Measurements from ENCODE around the gene TECTA.

Gene TECTA

GRCh38 chr11:121089566-121089965, 11.5 kb upstream of the TECTA start:
- H3K4me3 ChIP-seq (ENCODE audit: low read depth, low read length): no peak overlapping the region
- TF ChIP-seq, protein P1, sequence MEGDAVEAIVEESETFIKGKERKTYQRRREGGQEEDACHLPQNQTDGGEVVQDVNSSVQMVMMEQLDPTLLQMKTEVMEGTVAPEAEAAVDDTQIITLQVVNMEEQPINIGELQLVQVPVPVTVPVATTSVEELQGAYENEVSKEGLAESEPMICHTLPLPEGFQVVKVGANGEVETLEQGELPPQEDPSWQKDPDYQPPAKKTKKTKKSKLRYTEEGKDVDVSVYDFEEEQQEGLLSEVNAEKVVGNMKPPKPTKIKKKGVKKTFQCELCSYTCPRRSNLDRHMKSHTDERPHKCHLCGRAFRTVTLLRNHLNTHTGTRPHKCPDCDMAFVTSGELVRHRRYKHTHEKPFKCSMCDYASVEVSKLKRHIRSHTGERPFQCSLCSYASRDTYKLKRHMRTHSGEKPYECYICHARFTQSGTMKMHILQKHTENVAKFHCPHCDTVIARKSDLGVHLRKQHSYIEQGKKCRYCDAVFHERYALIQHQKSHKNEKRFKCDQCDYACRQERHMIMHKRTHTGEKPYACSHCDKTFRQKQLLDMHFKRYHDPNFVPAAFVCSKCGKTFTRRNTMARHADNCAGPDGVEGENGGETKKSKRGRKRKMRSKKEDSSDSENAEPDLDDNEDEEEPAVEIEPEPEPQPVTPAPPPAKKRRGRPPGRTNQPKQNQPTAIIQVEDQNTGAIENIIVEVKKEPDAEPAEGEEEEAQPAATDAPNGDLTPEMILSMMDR (IDR thresholded peaks at IDR 0.05; ENCODE audit: insufficient read depth, low read depth, low read length, missing control alignments): no peak
- no peak for DNase-seq (ENCODE audit: low read depth)

- TF ChIP-seq, protein P1 (IDR thresholded peaks at IDR 0.05; ENCODE audit: insufficient read depth, low read depth, low read length, missing control alignments): no peak
- no peak for DNase-seq (ENCODE audit: low read depth)
- no peak overlapping the region for H3K4me3 ChIP-seq (ENCODE audit: low read depth, low read length)
Measured at GRCh38 chr11:121090145-121090721, 10.8 kb upstream of the TECTA start.

GRCh38 chr11:121091492-121092152, 9.4 kb upstream of the TECTA start:
- no peak for DNase-seq (ENCODE audit: low read depth)
- H3K4me3 ChIP-seq (ENCODE audit: low read depth, low read length): no peak overlapping the region
- TF ChIP-seq, protein P1 (IDR thresholded peaks at IDR 0.05; ENCODE audit: insufficient read depth, low read depth, low read length, missing control alignments): no peak

DNA sequence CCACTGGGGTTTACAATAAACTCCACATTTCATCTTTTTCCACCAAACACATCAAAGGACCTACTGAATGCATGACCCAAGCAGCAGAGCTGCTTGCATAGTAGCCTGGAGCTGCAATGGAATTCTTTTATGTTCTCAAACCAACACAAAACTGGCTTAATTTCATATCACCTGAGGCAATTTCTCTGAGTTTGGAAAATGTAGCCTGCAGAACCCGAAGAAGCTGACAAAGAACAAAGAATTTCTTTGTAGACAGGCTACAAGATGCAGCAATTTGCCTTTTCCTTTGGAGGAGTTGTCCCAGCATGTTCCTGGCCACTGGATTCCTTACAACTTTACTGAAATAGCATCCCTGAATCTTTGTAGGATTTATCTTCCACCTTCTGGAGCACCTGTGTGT, 5.5 kb upstream of the TECTA start:
- DNase-seq (ENCODE audit: low read depth): no peak
- TF ChIP-seq, protein P1 (IDR thresholded peaks at IDR 0.05; ENCODE audit: insufficient read depth, low read depth, low read length, missing control alignments): no peak
- no peak overlapping the region for H3K4me3 ChIP-seq (ENCODE audit: low read depth, low read length)

DNA sequence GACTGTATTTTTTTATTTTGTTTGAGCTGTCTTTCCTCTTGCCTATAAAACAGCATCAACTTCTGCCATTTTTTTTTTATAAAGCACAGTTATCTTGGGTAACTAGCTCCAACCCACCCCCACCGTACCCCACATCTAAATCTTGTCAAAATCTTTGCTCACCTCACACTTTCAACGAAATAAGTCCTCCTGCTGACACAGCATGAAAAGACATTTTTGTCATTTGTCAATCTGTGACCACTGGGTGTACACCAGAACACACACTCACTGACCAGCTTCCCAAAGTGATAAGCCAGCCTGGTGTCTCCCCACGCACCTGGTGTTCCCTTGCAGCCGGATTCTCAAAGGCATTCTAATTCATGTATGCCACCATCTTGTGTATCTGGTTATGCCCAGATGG, 1.7 kb upstream of the TECTA start:
- TF ChIP-seq, protein P1 (IDR thresholded peaks at IDR 0.05; ENCODE audit: insufficient read depth, low read depth, low read length, missing control alignments): no peak

GRCh38 chr11:121099885-121100284, 1.2 kb upstream of the TECTA start:
- TF ChIP-seq, protein P1 (IDR thresholded peaks at IDR 0.05; ENCODE audit: insufficient read depth, low read depth, low read length, missing control alignments): no peak
- no peak overlapping the region for H3K4me3 ChIP-seq (ENCODE audit: low read depth, low read length)
- no peak for DNase-seq (ENCODE audit: low read depth)

More for the DNA sequence above, 1.7 kb upstream of the TECTA start:
- no peak for DNase-seq (ENCODE audit: low read depth)
- H3K4me3 ChIP-seq (ENCODE audit: low read depth, low read length): no peak overlapping the region
